K562 (cell line): ENCODE data around the gene HDGFL2. TPM values are rescaled to one million over a fixed set of nuclear protein-coding genes. Genes with fewer than 3 reads are reported as not detected.
A peak's percentile ranks its signal among the peaks of the same experiment; 100 is the strongest.

Source experiments
- ARID1B ChIP-seq: fragments of 450-650 bp; IDR thresholded peaks from 2 replicates; pipeline ENCODE4 v1.6.1; 2016; ENCODE audit warnings: antibody characterized with exemption, mild to moderate bottlenecking, inconsistent platforms
- NFIC ChIP-seq: fragments of 450-650 bp; IDR thresholded peaks from 2 replicates; pipeline ENCODE4 v1.6.1; 2017; ENCODE audit warnings: mild to moderate bottlenecking, inconsistent platforms
- ZNF224 ChIP-seq: sonication (generic); formaldehyde crosslinking; IDR thresholded peaks from 2 replicates; pipeline ENCODE4 v1.8.0; 2022; ENCODE audit warnings: mild to moderate bottlenecking, missing genetic modification reagents
- polyA plus RNA-seq, 8 experiments: library from polyadenylated mRNA; depleted of rRNA in 4 of 8; stranded (reverse) in 5 of 8; unstranded in 3 of 8; fragments of >200 nt; fragmentation: Nextera tagmentation in 2 of 8; fragmentation: Illumina TruSeq in 1 of 8; extraction: Ambion mirVana in 2 of 8; extraction: Trizol in 1 of 8; gene quantifications; 2 replicates each; pipeline versions ENCODE4 v1.2.1 to v1.2.3, GENCODE V29; 2011 to 2014; ENCODE audit warnings: inconsistent platforms in 1 of 8, missing spikeins in 1 of 8
- total RNA-seq, 7 experiments: library from RNA; depleted of rRNA in 6 of 7; stranded (reverse); fragments of >200 nt in 6 of 7; fragmentation: Illumina TruSeq in 2 of 7; extraction: Trizol in 2 of 7; gene quantifications; 2 replicates each; pipeline versions ENCODE4 v1.2.1 to v1.2.3, GENCODE V29; 2011 to 2021; ENCODE audit warnings: low replicate concordance in 1 of 7
- TF ChIP-seq, protein P1 (sequence below): fragments of 450-650 bp; IDR thresholded peaks from 2 replicates; pipeline ENCODE4 v1.6.1; 2016; ENCODE audit warnings: mild to moderate bottlenecking, moderate library complexity
- TF ChIP-seq, protein P2 (sequence below): sonication (generic); formaldehyde crosslinking; IDR thresholded peaks from 2 replicates; pipeline ENCODE4 v1.8.1; 2023; ENCODE audit warnings: mild to moderate bottlenecking, missing genetic modification reagents
- TF ChIP-seq, protein P3 (sequence below), 3 experiments: IDR thresholded peaks in 2 of 3; conservative IDR thresholded peaks in 1 of 3; 2 replicates each; pipeline ENCODE4 v1.5.1; 2011 to 2012; ENCODE audit warnings: low read length in 3 of 3, mild to moderate bottlenecking in 3 of 3, control low read depth in 2 of 3, improper control_type of control experiment in 1 of 3, inconsistent platforms in 1 of 3, low read depth in 1 of 3, mixed read lengths in 1 of 3, moderate library complexity in 1 of 3; ENCODE audit not compliant: insufficient read depth in 2 of 3

The HDGFL2 gene
- total and polyA plus RNA-seq, 9 of the 15 experiments (the other 6 are each of a cell fraction or from before 2014, with no cell fraction given) = 0.13 to 61.7 (median 16.0) TPM

DNA sequence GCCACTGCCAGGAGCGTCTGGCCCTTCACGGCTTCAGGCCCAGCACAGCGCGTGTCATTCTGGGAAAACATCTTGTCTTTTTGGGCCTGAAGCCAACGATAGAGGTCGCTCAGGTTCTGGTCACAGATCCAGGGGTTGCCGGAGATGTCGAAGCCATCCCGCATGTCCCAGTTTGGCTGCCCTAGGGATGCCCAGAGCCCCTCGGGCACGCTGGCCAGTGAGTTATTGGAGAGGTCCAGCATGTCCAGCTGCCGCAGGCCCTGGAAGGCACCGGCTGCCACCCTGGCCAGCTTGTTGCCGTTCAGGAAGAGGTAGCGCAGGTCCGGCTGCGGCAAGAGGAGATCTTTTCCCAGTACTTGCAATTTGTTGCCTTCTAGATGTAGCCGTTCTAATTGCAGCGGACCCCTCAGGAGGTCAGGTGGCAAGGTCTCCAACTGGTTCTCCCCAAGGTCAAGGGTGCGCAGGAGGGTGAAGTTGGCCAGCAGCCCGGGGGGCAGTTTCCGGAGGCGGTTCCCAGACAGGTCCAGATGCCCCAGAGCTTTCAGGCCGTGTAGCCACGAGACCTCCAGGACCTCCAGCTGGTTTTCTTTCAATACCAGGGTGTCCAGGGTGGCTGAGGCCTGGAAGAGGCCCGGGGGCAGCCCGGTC is 66.0 kb downstream of the HDGFL2 start (continued):
- TF ChIP-seq, protein P1, sequence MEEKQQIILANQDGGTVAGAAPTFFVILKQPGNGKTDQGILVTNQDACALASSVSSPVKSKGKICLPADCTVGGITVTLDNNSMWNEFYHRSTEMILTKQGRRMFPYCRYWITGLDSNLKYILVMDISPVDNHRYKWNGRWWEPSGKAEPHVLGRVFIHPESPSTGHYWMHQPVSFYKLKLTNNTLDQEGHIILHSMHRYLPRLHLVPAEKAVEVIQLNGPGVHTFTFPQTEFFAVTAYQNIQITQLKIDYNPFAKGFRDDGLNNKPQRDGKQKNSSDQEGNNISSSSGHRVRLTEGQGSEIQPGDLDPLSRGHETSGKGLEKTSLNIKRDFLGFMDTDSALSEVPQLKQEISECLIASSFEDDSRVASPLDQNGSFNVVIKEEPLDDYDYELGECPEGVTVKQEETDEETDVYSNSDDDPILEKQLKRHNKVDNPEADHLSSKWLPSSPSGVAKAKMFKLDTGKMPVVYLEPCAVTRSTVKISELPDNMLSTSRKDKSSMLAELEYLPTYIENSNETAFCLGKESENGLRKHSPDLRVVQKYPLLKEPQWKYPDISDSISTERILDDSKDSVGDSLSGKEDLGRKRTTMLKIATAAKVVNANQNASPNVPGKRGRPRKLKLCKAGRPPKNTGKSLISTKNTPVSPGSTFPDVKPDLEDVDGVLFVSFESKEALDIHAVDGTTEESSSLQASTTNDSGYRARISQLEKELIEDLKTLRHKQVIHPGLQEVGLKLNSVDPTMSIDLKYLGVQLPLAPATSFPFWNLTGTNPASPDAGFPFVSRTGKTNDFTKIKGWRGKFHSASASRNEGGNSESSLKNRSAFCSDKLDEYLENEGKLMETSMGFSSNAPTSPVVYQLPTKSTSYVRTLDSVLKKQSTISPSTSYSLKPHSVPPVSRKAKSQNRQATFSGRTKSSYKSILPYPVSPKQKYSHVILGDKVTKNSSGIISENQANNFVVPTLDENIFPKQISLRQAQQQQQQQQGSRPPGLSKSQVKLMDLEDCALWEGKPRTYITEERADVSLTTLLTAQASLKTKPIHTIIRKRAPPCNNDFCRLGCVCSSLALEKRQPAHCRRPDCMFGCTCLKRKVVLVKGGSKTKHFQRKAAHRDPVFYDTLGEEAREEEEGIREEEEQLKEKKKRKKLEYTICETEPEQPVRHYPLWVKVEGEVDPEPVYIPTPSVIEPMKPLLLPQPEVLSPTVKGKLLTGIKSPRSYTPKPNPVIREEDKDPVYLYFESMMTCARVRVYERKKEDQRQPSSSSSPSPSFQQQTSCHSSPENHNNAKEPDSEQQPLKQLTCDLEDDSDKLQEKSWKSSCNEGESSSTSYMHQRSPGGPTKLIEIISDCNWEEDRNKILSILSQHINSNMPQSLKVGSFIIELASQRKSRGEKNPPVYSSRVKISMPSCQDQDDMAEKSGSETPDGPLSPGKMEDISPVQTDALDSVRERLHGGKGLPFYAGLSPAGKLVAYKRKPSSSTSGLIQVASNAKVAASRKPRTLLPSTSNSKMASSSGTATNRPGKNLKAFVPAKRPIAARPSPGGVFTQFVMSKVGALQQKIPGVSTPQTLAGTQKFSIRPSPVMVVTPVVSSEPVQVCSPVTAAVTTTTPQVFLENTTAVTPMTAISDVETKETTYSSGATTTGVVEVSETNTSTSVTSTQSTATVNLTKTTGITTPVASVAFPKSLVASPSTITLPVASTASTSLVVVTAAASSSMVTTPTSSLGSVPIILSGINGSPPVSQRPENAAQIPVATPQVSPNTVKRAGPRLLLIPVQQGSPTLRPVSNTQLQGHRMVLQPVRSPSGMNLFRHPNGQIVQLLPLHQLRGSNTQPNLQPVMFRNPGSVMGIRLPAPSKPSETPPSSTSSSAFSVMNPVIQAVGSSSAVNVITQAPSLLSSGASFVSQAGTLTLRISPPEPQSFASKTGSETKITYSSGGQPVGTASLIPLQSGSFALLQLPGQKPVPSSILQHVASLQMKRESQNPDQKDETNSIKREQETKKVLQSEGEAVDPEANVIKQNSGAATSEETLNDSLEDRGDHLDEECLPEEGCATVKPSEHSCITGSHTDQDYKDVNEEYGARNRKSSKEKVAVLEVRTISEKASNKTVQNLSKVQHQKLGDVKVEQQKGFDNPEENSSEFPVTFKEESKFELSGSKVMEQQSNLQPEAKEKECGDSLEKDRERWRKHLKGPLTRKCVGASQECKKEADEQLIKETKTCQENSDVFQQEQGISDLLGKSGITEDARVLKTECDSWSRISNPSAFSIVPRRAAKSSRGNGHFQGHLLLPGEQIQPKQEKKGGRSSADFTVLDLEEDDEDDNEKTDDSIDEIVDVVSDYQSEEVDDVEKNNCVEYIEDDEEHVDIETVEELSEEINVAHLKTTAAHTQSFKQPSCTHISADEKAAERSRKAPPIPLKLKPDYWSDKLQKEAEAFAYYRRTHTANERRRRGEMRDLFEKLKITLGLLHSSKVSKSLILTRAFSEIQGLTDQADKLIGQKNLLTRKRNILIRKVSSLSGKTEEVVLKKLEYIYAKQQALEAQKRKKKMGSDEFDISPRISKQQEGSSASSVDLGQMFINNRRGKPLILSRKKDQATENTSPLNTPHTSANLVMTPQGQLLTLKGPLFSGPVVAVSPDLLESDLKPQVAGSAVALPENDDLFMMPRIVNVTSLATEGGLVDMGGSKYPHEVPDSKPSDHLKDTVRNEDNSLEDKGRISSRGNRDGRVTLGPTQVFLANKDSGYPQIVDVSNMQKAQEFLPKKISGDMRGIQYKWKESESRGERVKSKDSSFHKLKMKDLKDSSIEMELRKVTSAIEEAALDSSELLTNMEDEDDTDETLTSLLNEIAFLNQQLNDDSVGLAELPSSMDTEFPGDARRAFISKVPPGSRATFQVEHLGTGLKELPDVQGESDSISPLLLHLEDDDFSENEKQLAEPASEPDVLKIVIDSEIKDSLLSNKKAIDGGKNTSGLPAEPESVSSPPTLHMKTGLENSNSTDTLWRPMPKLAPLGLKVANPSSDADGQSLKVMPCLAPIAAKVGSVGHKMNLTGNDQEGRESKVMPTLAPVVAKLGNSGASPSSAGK = peak; percentile 33
- TF ChIP-seq NFIC = peak; percentile 81
- TF ChIP-seq, protein P2, sequence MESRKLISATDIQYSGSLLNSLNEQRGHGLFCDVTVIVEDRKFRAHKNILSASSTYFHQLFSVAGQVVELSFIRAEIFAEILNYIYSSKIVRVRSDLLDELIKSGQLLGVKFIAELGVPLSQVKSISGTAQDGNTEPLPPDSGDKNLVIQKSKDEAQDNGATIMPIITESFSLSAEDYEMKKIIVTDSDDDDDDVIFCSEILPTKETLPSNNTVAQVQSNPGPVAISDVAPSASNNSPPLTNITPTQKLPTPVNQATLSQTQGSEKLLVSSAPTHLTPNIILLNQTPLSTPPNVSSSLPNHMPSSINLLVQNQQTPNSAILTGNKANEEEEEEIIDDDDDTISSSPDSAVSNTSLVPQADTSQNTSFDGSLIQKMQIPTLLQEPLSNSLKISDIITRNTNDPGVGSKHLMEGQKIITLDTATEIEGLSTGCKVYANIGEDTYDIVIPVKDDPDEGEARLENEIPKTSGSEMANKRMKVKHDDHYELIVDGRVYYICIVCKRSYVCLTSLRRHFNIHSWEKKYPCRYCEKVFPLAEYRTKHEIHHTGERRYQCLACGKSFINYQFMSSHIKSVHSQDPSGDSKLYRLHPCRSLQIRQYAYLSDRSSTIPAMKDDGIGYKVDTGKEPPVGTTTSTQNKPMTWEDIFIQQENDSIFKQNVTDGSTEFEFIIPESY (CRISPR knock-in tag) = 0 out of 2 replicates have a peak, but pooled peaks have one; percentile 27
- TF ChIP-seq ZNF224 = no peak
- TF ChIP-seq, protein P3, sequence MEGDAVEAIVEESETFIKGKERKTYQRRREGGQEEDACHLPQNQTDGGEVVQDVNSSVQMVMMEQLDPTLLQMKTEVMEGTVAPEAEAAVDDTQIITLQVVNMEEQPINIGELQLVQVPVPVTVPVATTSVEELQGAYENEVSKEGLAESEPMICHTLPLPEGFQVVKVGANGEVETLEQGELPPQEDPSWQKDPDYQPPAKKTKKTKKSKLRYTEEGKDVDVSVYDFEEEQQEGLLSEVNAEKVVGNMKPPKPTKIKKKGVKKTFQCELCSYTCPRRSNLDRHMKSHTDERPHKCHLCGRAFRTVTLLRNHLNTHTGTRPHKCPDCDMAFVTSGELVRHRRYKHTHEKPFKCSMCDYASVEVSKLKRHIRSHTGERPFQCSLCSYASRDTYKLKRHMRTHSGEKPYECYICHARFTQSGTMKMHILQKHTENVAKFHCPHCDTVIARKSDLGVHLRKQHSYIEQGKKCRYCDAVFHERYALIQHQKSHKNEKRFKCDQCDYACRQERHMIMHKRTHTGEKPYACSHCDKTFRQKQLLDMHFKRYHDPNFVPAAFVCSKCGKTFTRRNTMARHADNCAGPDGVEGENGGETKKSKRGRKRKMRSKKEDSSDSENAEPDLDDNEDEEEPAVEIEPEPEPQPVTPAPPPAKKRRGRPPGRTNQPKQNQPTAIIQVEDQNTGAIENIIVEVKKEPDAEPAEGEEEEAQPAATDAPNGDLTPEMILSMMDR (IDR thresholded peaks at IDR 0.05 in 2 of 3, conservative IDR thresholded peaks at IDR 0.05 in 1 of 3; ENCODE audit: insufficient read depth in 2 of 3, low read depth in 1 of 3, low read length in 3 of 3) = peak; percentile 22 to 38 (median 23); a peak in 3 of 6 replicates
- TF ChIP-seq ARID1B = no peak
